Mesendoderm (in vitro differentiated cells): ENCODE results near the gene LUC7L3.
"Not testable (repeated sequence)": the region's sequence is repeated elsewhere in the genome, so short reads cannot be mapped to it uniquely, and the experiment has no call there.

Experiments used
- DNase-seq: peaks from one replicate; pipeline ENCODE4 v3.0.0; 2013
- H2AK5ac ChIP-seq: 2 replicates; pipeline ENCODE4 v1.6.1; 2013; ENCODE audit warnings: low read length, inconsistent platforms
- H2BK120ac ChIP-seq: 2 replicates; pipeline ENCODE4 v1.6.1; 2013; ENCODE audit warnings: low read depth, mild to moderate bottlenecking, low read length, moderate library complexity, mixed read lengths
- H2BK15ac ChIP-seq: replicated peaks from 2 replicates; pipeline ENCODE4 v1.6.1; 2013; ENCODE audit warnings: low read depth, mild to moderate bottlenecking, moderate library complexity
- H2BK5ac ChIP-seq: 2 replicates; pipeline ENCODE4 v1.6.1; 2013; ENCODE audit warnings: low read length, inconsistent platforms
- H3K18ac ChIP-seq: 2 replicates; pipeline ENCODE4 v1.6.1; 2013; ENCODE audit warnings: mild to moderate bottlenecking, low read length, mixed read lengths
- H3K23ac ChIP-seq: one replicate; pipeline ENCODE4 v1.6.1; 2013; ENCODE audit warnings: low read length
- H3K27ac ChIP-seq: 2 replicates; pipeline ENCODE4 v1.5.1; 2013; ENCODE audit warnings: low read depth, mild to moderate bottlenecking, inconsistent platforms, low read length, moderate library complexity
- H3K27me3 ChIP-seq: 2 replicates; pipeline ENCODE4 v1.6.1; 2013; ENCODE audit warnings: low read length, control low read depth, mild to moderate bottlenecking, inconsistent platforms; ENCODE audit not compliant: insufficient read depth, poor library complexity
- H3K36me3 ChIP-seq: 2 replicates; pipeline ENCODE4 v1.6.1; 2013; ENCODE audit warnings: low read length, inconsistent platforms; ENCODE audit not compliant: control insufficient read depth, insufficient read depth
- H3K4ac ChIP-seq: one replicate; pipeline ENCODE4 v1.6.1; 2013; ENCODE audit warnings: low read depth, mild to moderate bottlenecking, low read length, moderate library complexity
- H3K4me1 ChIP-seq: 2 replicates; pipeline ENCODE4 v1.6.1; 2013; ENCODE audit warnings: low read depth, low read length, inconsistent platforms; ENCODE audit not compliant: control insufficient read depth
- H3K4me2 ChIP-seq: 2 replicates; pipeline ENCODE4 v1.6.1; 2013; ENCODE audit warnings: low read length
- H3K4me3 ChIP-seq: 2 replicates; pipeline ENCODE4 v1.5.1; 2013; ENCODE audit warnings: mild to moderate bottlenecking, low read length
- H3K56ac ChIP-seq: one replicate; pipeline ENCODE4 v1.6.1; 2013; ENCODE audit warnings: low read length
- H3K79me1 ChIP-seq: 2 replicates; pipeline ENCODE4 v1.6.1; 2013; ENCODE audit warnings: low read length, inconsistent platforms
- H3K79me2 ChIP-seq: 2 replicates; pipeline ENCODE4 v1.6.1; 2013; ENCODE audit warnings: mild to moderate bottlenecking, low read length; ENCODE audit not compliant: control insufficient read depth, insufficient read depth
- H3K9ac ChIP-seq: 2 replicates; pipeline ENCODE4 v1.6.1; 2013; ENCODE audit warnings: low read length, inconsistent platforms
- H4K5ac ChIP-seq: one replicate; pipeline ENCODE4 v1.6.1; 2013; ENCODE audit warnings: low read length
- H4K8ac ChIP-seq: one replicate; pipeline ENCODE4 v1.6.1; 2013; ENCODE audit warnings: low read depth, mild to moderate bottlenecking, control low read depth, low read length, moderate library complexity
- WGBS: extraction: QIAGEN DNeasy Blood & Tissue Kit; methylation state at CpG from one replicate; pipeline ENCODE4 v1.1.7; 2013; ENCODE audit warnings: low lambda C conversion rate, missing lambda C conversion rate; ENCODE audit not compliant: insufficient coverage; ENCODE audit errors: extremely low coverage; 5-methylcytosine and 5-hydroxymethylcytosine counted together

LUC7L3 gene

DNA sequence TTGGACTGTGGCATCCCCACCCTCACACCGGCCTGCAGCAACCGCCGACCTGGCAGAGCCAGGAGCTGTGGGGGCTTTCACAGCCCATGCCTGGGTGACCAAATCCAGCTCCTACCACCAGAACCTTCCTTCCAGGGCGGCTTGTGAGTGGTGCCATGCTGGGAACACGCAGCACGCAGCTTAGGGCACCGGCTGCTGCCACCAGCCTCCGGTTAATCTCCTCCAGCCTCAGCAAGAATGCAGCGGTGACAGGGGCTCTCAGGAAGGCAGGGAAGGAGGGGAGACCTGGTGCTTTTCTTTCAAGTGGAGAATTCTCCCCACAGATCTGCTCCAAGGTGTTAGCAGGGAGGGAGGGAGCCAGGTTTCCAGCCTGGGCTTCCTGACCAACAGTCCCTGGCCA, 80.2 kb downstream of the LUC7L3 start:
- Histone ChIP-seq H3K23ac (no peak overlapping the region), H3K4me2 (no peak overlapping the region), H2AK5ac (no peak overlapping the region), H3K9ac (no peak overlapping the region), H3K27ac (no peak overlapping the region), H3K36me3 (no peaks in the 10 kb centered on the region), H2BK120ac (no peak overlapping the region), H3K56ac (no peak overlapping the region), H4K5ac (no peak overlapping the region), H3K27me3 (no peaks in the 10 kb centered on the region), H3K4ac (no peak overlapping the region), H4K8ac (no peak overlapping the region), H2BK5ac (no peak overlapping the region), H3K4me1 (peaks cover 8% of the 10 kb centered on the region), H3K79me1 (no peaks in the 10 kb centered on the region), H3K4me3 (no peak overlapping the region), H2BK15ac (no peak overlapping the region), H3K79me2 (no peaks in the 10 kb centered on the region), H3K18ac (no peak overlapping the region)
- DNase-seq: peak; percentile 35
- no CpG with 5 or more reads among the region's 9 CpGs for WGBS

DNA sequence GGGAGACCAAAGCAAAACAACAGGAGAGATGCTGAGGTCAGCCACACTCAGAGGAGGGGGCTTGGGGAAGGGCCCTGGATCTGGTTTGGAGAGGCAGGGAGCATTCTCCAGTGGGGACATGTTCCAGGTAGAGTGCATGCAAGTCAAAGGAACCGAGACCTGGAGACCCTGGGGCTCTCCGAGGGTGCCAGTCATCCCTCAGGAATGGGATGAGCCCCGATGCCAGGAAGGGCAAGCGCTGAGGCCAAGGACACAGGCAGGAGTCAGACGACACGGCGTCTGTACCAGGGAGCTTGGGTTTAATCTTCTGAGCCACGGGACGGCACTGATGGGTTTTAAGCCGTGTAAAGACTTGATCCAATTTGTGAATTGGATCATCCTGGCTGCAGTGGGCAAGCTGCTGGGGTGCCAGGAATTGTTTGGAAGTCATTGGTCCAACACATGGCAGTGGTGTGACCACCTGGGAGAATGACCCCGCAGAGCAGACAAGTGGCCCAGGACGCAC, 80.8 kb downstream of the LUC7L3 start:
- no peak overlapping the region for H3K23ac ChIP-seq
- no peak overlapping the region for H3K18ac ChIP-seq
- no peak overlapping the region for H2BK5ac ChIP-seq
- H2AK5ac ChIP-seq: no peak overlapping the region
- H3K4me1 ChIP-seq: peaks cover 8% of the 10 kb centered on the region
- H3K79me2 ChIP-seq: no peaks in the 10 kb centered on the region
- H3K27ac ChIP-seq: no peak overlapping the region
- no peaks in the 10 kb centered on the region for H3K36me3 ChIP-seq
- no peak overlapping the region for H3K4me2 ChIP-seq
- no peak overlapping the region for H3K4me3 ChIP-seq
- no CpG with 5 or more reads among the region's 12 CpGs for WGBS
- H3K9ac ChIP-seq: no peak overlapping the region
- no peaks in the 10 kb centered on the region for H3K79me1 ChIP-seq
- no peak overlapping the region for H2BK15ac ChIP-seq
- DNase-seq: no peak
- no peak overlapping the region for H3K4ac ChIP-seq
- H3K56ac ChIP-seq: no peak overlapping the region
- no peak overlapping the region for H4K5ac ChIP-seq
- no peaks in the 10 kb centered on the region for H3K27me3 ChIP-seq
- no peak overlapping the region for H4K8ac ChIP-seq
- no peak overlapping the region for H2BK120ac ChIP-seq

DNA sequence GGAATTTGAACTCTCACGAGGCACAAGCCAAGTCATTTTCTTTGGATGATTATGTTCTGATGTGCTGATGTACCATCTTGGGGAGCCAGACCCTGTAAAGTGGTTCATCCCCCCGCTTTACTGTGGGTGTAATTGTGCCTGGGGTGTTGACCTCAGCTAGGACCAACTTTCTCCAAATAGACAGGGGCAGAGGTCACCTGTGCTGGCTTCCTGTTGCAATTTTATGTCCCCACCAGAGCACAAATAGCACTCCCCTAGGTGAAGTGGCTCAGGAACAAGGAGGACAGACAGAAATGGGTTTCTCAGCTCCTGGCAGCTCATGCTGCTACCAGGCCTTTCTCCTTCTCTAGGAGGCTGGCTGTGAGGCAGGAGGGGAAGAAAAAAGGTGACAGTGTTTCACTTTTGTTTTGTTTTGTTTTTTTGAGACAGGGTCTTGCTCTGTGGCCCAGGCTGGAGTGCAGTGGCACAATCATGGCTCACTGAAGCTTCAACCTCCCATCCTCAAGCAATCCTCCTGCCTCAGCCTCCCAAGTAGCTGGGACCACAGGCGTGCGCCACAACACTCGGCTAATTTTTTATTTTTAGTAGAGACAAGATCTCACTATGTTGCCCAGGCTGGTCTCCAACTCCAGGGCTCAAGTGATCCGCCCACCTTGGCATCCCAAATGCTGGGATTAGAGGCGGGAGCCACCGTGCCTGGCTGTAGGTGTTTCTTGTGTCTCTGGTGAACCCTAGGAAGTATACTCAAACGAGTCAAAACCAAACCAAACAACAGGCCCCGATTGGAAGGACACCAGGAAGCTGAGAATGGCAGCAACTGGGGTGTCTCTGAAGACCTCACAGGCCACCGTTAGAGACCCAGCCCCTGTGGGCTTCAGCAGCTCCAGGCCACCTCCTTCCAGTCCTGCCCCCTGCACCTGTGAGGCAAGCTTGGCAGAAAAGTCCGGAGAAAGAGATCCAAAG, 83.5 kb downstream of the LUC7L3 start:
- H3K36me3 ChIP-seq: no peaks in the 10 kb centered on the region

DNA sequence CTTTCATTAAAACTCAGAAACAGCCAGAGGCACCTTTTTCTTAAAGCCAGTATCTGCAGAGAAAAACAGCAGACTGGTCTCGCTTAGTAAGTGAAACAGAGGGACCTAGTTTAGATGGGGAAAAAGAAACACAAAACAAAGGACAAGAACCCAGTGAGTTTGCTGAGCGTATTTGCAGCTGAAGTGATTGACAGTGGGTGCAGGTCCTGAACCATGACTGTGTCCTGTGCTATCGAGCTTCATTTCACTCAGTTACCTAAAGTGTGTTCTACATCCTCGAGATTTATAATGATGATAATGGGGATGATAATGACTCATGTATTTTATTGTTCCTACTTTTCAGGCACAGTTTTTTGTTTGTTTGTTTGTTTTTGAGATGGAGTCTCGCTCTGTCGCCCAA, 84.3 kb downstream of the LUC7L3 start:
- Histone ChIP-seq H3K18ac (no peak overlapping the region), H3K4ac (no peak overlapping the region), H3K23ac (no peak overlapping the region), H3K79me2 (no peaks in the 10 kb centered on the region), H2BK5ac (no peak overlapping the region), H3K9ac (no peak overlapping the region), H3K56ac (no peak overlapping the region), H2BK120ac (no peak overlapping the region), H3K27ac (no peak overlapping the region), H3K36me3 (no peaks in the 10 kb centered on the region), H4K8ac (no peak overlapping the region), H4K5ac (no peak overlapping the region), H3K4me2 (no peak overlapping the region), H2BK15ac (no peak overlapping the region), H3K79me1 (no peaks in the 10 kb centered on the region), H3K4me1 (peaks cover 4% of the 10 kb centered on the region), H2AK5ac (no peak overlapping the region), H3K4me3 (no peak overlapping the region), H3K27me3 (no peaks in the 10 kb centered on the region)
- WGBS: no CpG with 5 or more reads among the region's 6 CpGs
- DNase-seq: no peak

More for the DNA sequence above, 83.5 kb downstream of the LUC7L3 start:
- H2AK5ac ChIP-seq: no peak overlapping the region
- WGBS: no CpG with 5 or more reads among the region's 12 CpGs
- H3K23ac ChIP-seq: no peak overlapping the region
- H4K8ac ChIP-seq: no peak overlapping the region
- H3K4ac ChIP-seq: no peak overlapping the region
- no peak for DNase-seq
- H3K27me3 ChIP-seq: no peaks in the 10 kb centered on the region
- H2BK15ac ChIP-seq: no peak overlapping the region
- no peak overlapping the region for H3K4me3 ChIP-seq
- H2BK5ac ChIP-seq: no peak overlapping the region
- H3K79me1 ChIP-seq: no peaks in the 10 kb centered on the region
- H3K79me2 ChIP-seq: no peaks in the 10 kb centered on the region
- peaks cover 8% of the 10 kb centered on the region for H3K4me1 ChIP-seq
- H4K5ac ChIP-seq: no peak overlapping the region
- no peak overlapping the region for H3K18ac ChIP-seq
- H3K9ac ChIP-seq: no peak overlapping the region
- no peak overlapping the region for H2BK120ac ChIP-seq
- no peak overlapping the region for H3K4me2 ChIP-seq
- H3K56ac ChIP-seq: no peak overlapping the region
- H3K27ac ChIP-seq: no peak overlapping the region

DNA sequence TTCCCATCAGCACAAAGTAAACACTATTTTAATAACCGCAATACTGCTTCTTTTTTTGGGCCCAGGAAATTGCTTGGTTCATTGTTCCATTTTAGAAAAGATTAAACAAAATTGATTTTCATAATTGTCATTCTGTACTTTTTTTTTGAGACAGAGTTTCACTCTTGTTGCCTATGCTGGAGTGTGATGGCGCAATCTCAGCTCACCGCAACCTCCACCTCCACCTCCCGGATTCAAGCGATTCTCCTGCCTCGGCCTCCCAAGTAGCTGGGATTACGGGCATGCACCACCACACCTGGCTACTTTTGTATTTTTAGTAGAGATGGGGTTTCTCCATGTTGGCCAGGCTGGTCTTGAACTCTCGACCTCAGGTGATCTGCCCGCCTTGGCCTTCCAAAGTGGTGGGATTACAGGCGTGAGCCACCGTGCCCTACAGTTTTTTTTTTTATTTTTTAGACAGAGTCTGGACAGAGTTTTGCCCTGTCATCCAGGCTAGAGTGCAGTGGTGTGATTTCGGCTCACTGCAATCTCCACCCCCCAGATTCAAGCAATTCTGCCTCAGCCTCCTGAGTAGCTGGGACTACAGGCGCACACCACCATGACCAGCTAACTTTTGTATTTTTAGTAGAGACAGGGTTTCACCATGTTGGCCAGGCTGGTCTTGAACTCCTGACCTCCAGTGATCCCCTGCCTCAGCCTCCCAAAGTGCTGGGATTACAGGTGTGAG, 85.5 kb downstream of the LUC7L3 start:
- H2BK5ac ChIP-seq, H3K27ac ChIP-seq, H3K79me1 ChIP-seq, H3K4me2 ChIP-seq, H3K18ac ChIP-seq, H3K4me3 ChIP-seq, H4K8ac ChIP-seq, H3K56ac ChIP-seq, H3K4me1 ChIP-seq, DNase-seq, H4K5ac ChIP-seq, H3K9ac ChIP-seq, H3K79me2 ChIP-seq, H2BK120ac ChIP-seq, H3K4ac ChIP-seq, H3K23ac ChIP-seq, H3K36me3 ChIP-seq, H3K27me3 ChIP-seq, H2AK5ac ChIP-seq, H2BK15ac ChIP-seq: not testable (repeated sequence)
- no CpG with 5 or more reads among the region's 13 CpGs for WGBS
